DMS114 treated with DMSO at 0.1 percent for 48 hours (cell line): ENCODE measurements around the gene FOXRED2.
"Not testable (repeated sequence)": the region's sequence is repeated elsewhere in the genome, so short reads cannot be mapped to it uniquely, and the experiment has no call there.

Experiments
- DNase-seq: peaks from one replicate; lab custom pipeline; 2025; ENCODE audit not compliant: unreplicated experiment; lab: John Stamatoyannopoulos, UW

FOXRED2 gene

DNA sequence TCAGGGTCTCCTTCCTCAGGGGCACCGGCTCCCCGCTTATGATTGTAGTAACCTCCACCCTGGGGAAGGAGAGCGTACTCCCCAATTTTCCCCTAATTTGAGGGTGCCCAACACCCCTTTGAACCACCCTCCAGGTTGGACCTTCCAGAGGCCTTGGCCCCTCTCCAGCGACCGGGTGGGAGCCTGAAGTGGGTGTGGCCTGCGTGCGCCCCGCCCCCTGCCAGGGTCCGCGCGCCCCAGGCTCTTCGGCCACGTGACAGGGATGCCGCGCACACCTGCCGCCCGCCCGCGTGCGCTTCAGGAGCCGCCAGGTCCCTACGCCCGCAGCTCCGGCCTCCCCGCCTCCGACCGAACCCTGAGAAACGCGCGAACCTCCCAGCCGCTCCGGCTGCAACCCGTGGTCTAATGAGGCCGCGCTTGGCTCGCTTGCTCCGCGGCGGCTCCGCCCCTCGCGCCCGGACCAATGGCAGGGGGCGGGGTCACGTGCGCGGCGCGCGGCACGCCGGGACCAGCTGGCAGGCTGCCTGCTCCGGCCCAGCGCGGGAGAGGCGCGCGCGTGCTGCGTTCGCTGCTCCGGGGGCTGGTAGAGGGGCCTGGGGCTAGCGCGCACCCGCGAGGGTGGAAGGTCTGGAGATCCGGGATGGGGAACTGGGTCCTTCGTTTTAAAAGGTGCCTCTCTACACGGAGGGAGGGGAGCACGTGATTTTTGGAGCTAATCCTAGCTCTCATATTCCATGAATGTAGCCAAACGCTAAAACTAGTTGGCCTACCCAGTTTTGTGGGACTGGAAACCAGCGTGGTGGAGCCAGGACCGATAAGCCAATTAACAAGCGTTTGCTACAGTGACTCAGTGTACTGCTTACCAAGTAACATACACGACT is at the start of gene FOXRED2:
Gene FOXRED2 (minus strand): TSS at position 404 of the 881 bp plus-strand sequence. CDS start 618 bp downstream, outside the sequence.
- DNase-seq, result peak; percentile 29

DNA sequence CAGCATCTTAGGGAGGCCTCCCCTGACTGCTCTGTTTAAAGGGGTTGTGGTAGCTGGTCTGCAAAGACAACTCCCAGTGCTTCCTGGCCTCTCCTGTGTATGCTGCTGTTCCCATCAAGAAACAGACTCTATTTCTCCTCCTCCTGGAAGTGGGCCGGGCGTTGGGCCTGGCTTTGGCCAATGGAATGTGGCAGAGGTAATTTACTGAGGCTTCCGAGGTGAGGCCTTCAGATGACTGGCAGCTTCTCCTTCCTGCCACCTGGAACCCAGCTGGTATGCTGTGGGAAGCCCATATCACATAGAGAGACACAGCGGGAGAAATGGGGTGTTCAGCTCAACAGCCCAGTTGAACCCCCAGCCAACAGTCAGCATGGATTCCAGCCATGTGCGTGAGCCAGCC is 47.3 kb upstream of the FOXRED2 start:
- DNase-seq, result no peak

DNA sequence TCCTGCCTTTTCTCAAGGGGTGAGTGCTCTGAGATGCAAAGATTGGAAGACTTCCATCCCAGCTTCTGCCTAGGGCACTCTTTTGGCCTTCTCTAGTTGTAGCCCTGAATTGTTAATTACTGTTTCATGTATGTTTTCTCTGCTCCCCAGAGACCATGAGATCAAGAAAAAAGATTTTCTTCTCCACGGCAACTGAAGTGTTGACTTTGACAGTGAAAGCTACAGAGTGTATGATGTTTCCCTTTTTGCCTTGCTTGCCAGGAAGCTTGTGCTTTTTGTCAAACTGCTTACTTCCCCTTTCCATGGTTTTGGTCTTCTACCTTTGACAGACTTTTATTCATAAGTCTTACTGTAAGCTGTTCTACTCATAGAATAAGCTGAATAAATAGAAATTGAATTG is 45.4 kb upstream of the FOXRED2 start:
- no peak for DNase-seq

DNA sequence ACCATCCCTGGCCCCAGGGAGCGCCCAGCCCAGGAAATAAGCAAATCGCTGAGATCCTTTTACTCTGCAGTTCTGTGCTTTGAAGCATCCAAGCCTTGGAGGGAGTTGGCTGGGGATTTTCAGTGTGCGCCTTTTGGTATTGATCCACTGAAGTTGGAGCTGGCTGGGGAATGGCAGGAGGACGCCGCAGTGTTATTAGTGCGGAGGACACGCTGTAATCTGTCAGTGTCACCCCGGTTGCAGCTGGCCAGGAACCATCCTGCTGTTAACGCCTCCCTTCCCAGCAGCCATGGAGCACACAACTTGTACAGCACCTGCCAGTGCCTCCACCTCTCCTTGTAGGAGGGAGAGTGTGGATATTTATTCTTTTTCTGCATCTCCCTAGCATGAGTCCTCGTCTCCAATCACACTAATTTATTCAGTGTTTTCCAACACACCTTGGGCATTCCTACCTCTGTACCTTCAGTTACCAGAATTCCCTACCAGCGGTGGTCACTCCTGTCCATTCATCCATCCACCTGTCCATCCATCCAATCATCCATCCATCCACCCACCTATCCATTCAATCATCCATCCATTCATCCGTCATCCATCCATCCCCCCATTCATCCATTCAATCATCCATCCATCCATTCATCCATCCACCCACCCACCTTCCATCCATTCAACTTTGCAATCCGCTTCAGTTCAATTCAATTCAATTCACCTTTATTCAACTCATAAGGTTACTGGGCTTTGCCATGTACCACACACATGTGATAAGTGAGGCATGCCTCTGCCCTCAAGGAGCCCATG is 44.1 kb upstream of the FOXRED2 start:
- DNase-seq, result no peak

DNA sequence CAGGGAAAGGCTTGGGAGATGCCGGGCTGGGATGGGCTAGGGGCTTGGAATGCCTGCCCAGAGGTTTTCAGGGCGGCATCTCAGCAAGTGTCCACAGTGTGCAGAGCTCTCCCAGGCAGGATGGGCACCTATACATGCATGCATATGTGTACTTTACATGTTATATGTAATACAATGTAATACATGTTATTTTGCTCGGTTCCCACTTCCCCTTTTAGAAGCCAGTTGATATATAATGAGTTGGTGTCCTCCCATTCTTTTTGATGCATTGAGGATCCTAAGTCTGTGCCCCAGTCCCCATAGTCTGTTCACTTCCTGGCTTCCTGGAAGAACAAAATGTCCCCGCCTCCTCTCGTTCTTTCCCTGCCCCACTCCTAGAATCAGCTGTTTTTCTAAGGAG is 42.2 kb upstream of the FOXRED2 start:
- no peak for DNase-seq

DNA sequence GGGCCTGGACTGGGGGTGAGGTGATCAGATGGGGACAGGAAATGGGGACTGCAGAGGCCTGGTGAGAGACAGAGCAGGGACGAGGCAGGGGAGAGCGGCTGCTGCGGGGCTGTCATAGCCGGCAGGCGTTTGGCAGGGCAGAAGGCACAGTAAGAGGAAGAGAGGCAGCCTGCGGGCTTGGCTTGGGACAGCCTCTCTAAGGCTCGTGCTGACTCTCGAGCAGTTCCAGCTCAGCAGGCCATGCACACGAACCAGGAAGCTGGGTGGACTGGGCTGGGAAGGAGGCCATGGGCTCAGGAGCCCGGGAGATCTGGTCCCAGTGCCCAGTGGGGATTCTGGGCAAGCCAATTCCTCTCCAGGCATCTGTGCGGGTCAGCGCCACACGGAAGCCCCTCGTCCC is 41.8 kb upstream of the FOXRED2 start:
- DNase-seq, result no peak

DNA sequence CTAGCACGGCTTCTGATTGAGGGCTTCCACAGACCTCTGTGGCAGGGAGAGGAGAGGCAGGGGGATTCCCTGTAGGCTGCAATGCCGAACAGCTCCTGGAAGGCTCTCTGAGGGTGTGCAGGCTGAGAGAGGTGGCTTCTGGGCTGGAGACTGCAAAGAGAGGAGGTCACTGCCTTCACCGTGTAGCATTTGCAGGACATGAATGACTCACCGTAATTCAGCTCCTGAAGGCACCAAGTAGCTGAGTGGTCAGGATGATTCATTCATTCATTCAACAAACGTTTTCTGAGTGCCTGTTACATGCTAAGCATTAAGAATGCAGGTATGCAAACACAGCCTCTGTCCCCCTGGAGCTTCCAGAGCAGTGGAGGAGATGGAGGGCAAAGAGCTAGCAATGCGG is 40.1 kb upstream of the FOXRED2 start:
- DNase-seq, result no peak

DNA sequence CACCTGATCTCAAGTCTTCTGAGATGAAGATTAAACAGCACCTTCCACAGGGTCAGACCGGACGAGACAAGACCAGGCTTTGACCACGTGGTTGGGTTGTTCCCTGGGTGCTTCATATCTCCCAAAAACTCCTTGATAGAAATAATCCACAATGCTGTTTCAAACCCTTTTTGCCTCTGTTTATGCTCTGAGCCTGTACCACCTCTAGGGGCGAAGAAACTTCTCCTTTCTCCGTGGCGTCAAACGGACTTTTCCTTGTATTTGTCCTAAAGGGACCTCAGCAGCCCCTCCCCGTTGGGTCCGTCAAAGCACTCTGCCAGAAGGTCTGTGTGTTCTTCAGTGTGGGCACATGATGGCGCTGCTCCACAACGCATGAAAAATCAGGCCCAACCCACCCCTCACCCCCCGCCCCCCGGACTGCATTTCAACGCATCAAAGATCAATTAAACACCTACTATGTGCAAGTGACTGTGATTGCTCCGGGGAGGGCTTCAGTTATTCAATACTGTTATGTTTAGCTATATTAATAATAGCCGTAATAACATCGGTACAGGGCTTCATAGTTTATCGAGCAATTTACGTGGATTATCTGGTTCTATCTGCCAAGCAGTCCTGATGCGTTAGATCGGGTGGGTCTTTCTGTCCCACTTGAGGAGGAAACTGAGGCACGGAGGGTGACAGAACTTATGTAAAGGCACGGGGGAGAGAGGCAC is 39.4 kb upstream of the FOXRED2 start:
- peak; percentile 66 for DNase-seq

DNA sequence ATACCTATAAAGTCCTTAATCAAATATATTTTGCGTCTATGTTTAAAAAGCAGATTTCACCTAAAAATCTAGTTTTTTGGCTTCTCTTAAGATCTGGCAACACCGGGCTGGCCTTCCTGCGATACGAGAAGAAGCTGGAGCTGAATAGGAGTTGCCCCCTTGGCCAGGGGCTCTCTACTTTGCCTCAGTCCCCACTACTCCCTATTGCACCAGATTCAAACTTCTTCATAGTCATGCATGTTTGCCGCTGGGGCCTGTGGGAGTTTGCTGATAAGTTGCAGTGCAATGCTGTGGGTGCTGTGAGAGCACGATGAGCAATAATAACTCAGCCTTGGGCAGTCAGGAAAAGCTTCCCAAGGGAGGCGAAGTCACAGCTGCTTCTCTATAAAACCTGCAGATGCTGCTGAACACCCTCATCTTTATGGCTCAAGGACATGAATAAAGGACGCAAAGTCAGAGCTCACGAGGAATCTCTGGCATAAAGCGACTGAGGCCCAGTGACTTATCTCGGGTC is 37.3 kb upstream of the FOXRED2 start:
- no peak for DNase-seq

DNA sequence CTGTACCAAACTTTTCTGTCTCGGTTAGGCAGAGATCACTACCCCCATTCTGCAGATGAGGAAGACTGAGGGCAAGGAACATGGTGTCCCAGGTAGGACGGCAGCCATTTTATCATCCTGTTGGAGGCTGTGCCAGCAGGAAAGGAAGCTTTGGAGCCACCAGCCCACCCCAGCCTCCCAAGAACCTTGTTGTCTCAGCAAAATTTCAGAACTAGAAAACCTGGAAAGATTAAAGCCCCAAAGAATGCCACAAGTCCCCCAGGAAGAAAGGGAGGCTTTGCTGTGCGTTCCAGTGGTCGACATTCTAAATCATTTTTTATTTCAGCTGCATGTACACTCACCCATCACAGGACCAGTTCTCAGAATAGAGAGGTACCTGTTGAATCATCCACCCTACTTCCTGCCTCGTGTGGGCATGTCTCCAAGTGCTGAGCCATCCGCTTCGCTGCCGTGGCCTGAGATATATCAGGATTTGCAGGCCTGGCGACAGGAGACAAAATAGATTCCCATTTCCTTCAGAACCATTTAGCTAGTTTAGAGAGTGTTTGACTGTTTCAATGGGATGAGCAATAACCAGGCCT is 35.1 kb upstream of the FOXRED2 start:
- no peak for DNase-seq

DNA sequence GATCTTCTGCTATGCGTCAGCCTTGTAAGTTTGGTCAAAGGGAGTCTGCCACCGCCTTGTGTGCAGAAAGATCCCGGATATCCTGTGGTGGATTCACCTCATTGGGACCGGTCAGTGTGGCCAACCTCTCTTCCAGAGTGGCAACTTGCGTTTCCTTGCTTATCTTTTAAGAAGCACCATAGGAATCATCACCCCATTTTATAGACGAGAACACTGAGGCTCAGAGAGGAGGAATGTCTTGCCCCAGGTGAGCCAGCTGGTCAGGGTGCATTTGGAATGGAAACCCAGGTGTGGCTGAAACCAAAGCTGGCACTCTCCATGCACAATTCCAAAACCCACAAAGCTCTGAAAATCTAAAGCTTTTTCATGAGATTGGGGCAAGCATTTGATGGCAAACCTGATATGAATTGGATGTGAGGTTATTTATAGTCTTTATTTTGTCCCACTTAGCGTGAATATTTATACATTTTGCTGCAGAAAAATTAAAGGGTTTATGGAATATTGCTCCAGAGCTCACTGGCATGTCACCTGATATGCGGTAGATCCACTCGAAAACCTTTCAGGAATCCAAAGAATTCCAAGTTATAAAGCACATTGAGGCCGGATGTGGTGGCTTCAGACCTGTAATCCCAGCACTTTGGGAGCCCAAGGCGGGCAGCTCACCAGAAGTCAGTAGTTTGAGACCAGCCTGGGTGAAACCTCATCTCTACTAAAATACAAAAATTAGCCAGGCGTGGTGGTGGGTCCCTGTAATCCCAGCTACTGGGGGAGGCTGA is 34.2 kb upstream of the FOXRED2 start:
- no peak for DNase-seq

DNA sequence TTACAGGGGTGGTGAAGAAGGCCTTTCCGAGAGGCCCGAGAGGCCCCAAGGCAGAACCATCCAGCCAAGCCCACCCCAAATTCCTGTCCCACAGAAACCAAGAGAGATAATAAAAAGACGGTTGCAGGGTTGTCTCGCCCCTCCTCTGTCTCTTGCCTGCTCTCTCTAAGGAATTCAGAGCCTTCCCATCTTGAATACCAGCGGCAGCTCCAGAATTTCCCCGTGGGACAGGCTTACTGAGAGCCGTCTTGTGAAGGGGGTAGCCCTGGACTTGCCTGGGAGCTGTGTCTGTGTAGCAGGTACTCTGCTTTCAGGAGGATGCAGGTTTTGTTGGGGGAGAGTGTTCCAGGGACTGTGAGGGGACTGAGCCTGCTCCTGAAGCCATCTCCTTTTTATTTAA is 31.7 kb upstream of the FOXRED2 start:
- DNase-seq, result no peak

DNA sequence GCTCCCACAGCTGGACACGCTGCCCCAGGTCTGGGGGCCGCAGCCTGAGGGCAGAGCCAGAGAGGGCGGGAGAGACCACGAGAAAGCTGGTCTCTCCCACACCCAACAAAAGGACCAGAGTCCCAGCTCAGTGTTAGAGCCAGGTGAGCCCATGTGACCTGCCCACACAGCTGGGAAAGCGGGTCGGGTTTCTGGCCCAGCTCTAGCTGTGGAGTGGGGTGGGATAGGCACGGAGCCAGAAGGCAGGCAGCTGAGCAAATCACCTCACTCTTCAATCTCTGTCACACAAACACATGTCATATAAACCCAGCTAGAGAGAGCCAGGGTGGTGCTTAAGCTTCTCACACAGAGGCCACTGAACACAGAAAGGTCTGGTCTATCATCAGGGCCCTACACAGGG is 29.9 kb upstream of the FOXRED2 start:
- no peak for DNase-seq

DNA sequence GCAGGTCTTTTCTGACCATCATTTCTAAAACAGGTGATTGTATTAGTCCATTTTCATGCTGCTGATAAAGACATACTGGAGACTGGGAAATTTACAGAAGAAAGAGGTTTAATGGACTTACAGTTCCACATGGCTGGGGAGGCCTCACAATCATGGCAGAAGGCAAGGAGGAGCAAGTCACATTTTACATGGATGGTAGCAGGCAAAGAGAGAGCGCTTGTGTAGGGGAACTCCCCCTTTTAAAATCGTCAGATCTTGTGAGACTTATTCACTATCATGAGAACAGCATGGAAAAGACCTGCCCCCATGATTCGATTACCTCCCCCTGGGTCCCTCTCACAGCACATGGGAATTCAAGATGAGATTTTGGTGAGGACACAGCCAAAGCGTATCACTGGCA is 26.5 kb upstream of the FOXRED2 start:
- DNase-seq, result not testable (repeated sequence)

DNA sequence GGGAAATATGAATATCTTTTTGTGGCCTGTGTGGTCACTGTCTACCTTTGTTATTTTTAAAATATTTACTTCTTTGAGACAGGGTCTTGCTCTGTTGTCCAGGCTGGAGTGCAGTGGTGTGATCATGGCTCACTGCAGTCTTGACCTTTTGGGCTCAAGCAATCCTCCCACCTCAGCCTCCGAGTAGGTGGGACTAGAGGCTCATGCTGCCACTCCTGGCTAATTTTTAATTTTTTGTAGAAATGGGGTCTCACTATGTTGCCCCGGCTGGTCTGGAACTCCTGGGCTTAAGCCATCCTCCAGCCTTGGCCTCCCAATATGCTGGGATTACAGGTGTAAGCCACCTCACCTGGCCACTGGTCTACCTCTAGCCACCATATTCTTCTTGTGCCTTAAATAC is 25.6 kb upstream of the FOXRED2 start:
- DNase-seq, result no peak

DNA sequence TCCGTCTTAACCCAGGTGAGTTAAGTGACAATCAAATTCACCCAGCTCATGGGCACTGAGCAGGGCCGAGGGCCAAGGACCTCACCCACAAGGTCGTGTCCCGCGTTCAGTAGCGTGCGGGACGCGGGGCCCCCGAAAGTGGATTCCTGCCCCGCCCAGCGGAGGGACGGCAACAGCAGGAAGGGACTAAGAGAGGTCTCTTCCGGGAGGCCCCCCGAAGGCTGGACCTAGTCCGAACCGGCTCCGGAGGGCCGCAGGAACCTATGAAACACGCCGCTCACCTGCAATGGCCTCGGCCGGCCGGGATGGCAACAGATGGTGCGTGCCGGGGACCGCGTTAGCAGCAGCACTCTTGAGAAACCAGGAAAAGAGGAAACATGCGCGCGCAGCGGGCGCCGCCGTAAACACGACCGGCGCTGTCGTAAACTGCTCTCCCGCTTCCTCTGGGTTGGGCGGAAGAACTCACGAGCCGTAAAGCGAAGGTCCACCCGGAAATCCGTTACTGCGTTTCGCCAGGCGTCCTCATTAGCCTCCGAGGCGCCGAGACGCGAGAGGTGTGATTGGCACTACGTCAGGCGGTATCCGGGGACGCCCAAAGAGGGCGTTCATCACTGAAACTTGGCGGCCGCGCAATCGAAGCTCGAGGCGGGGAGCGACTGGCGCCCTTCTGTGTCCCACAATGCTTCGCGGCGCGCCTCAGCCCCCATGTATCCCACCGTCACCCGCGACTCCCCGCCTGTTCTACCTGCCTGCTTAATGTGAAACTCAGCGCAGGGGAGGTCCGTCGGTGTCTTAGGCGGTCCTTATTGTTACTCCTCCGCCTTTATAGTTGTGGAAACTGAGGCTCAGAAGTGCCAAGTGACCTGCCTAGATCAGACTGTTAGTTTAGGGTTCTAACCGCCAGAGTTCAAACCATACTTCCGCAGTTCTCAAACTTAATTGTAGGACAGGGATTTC is 22.2 kb upstream of the FOXRED2 start, which contains the start of gene EIF3D:
Gene EIF3D (minus strand): TSS at position 372 of the 957 bp plus-strand sequence. CDS start 3,045 bp downstream, outside the sequence.
- peak; percentile 97 for DNase-seq

DNA sequence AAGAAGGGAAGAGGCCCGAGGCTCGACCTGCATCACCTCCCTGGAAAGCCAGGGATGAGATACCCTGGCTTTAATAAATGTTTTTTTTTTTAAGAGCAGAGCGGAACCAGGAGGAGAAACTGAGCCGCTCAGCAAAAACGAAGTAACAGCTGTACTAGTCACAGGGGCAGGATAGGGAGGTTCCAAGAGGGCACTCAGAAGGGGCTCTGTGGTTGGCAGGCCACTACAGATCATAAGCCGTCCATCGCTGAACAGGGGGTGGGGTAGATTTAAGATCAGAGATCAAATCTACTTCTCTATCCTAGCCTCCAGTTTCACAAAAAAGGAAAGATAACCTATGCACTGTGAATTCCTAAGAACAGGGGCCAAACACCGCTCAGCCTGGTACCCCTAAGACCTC is 21.5 kb upstream of the FOXRED2 start:
- DNase-seq, result no peak

DNA sequence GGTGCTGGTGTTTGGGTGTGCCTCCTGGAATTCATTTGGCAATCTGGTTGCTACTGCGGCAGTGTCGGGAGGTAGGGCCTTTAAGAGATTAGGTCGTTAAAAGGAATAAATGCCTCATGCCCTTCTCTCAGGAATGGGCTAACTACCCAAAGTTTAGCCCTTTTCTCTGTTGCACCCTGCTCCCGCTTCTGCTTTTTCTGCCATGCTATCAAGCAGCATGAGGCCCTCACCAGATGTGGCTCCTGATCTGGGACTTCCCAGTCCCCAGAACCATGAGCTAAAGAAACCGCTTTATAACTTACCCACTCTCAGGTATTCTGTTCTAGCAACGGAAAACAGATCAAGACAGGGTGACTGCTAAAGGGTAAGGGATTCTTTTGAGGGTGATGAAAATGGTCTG is 15.8 kb upstream of the FOXRED2 start:
- DNase-seq, result no peak

DNA sequence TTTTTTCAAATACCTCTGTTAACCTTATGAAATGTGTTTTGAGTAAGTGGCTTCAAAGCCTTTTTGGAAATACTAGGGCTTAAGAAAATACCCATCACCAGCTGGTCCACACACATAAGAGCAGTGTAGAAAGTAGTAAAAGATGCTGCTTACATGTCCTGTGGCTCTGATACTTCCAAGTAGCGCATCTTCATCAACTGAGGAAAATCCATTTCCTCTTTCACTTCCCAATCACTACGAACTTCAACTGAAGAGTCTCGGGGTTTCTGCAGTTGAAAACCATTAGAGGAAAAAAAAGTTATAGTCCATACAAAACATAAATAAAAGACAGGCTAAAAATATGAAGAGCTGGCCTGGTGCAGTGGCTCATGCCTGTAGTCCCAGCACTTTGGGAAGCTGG is 13.6 kb upstream of the FOXRED2 start:
- DNase-seq, result no peak
